GM23248 (cell line): ENCODE measurements around the gene PSAP. TPM values are rescaled to one million over a fixed set of nuclear protein-coding genes. Genes with fewer than 3 reads are reported as not detected.

Source experiments
- DNase-seq: peaks from one replicate; pipeline ENCODE4 v3.0.0-alpha.2; 2015
- H2AFZ ChIP-seq: fragments of 200-600 bp; sonication (generic); 2 replicates; pipeline ENCODE4 v1.6.1; 2016; ENCODE audit warnings: antibody characterized with exemption
- H3F3A ChIP-seq: fragments of 200-600 bp; sonication (generic); 2 replicates; pipeline ENCODE4 v1.6.1; 2016; ENCODE audit warnings: mild to moderate bottlenecking, antibody characterized with exemption, mixed run types; ENCODE audit not compliant: insufficient read depth
- H3K27ac ChIP-seq: fragments of 200-600 bp; sonication (generic); 2 replicates; pipeline ENCODE4 v1.5.1; 2016; ENCODE audit warnings: mild to moderate bottlenecking
- H3K27me3 ChIP-seq: fragments of 200-600 bp; sonication (generic); replicated peaks from 2 replicates; pipeline ENCODE4 v1.6.1; 2016; ENCODE audit warnings: mild to moderate bottlenecking; ENCODE audit not compliant: insufficient read depth
- H3K36me3 ChIP-seq: fragments of 200-600 bp; sonication (generic); 2 replicates; pipeline ENCODE4 v1.6.1; 2016; ENCODE audit warnings: low read depth, mild to moderate bottlenecking
- H3K4me1 ChIP-seq: fragments of 200-600 bp; sonication (generic); 2 replicates; pipeline ENCODE4 v1.6.1; 2016; ENCODE audit warnings: mild to moderate bottlenecking; ENCODE audit not compliant: insufficient read depth
- H3K4me2 ChIP-seq: fragments of 200-600 bp; sonication (generic); one replicate; pipeline ENCODE4 v1.6.1; 2016; ENCODE audit warnings: mild to moderate bottlenecking; ENCODE audit not compliant: unreplicated experiment
- H3K4me3 ChIP-seq: fragments of 200-600 bp; sonication (generic); 2 replicates; pipeline ENCODE4 v1.5.1; 2016; ENCODE audit warnings: mild to moderate bottlenecking
- H3K79me2 ChIP-seq: fragments of 200-600 bp; sonication (generic); 2 replicates; pipeline ENCODE4 v1.6.1; 2016; ENCODE audit warnings: mild to moderate bottlenecking; ENCODE audit not compliant: insufficient read depth
- H3K9ac ChIP-seq: fragments of 200-600 bp; sonication (generic); 2 replicates; pipeline ENCODE4 v1.6.1; 2016; ENCODE audit warnings: mild to moderate bottlenecking
- H3K9me2 ChIP-seq: fragments of 200-600 bp; sonication (generic); 2 replicates; pipeline ENCODE4 v1.6.1; 2016; ENCODE audit warnings: mixed run types, mild to moderate bottlenecking, moderate library complexity; ENCODE audit not compliant: insufficient read depth
- H3K9me3 ChIP-seq: fragments of 200-600 bp; sonication (generic); one replicate; pipeline ENCODE4 v1.6.1; 2017; ENCODE audit warnings: low read depth
- H4K20me1 ChIP-seq: fragments of 200-600 bp; sonication (generic); 2 replicates; pipeline ENCODE4 v1.6.0; 2016; ENCODE audit not compliant: insufficient read depth
- EZH2 ChIP-seq: fragments of 200-600 bp; sonication (generic); IDR thresholded peaks from 2 replicates; pipeline ENCODE4 v1.6.1; 2018; ENCODE audit warnings: antibody characterized with exemption, mild to moderate bottlenecking; ENCODE audit not compliant: insufficient read depth, poor library complexity, severe bottlenecking
- EZH2phosphoT487 ChIP-seq: fragments of 200-600 bp; sonication (generic); IDR thresholded peaks from 2 replicates; pipeline ENCODE4 v1.6.1; 2018; ENCODE audit warnings: antibody characterized with exemption, moderate library complexity, mild to moderate bottlenecking, low read depth; ENCODE audit not compliant: insufficient read depth
- WGBS, 2 experiments: methylation state at CpG; one replicate each; pipeline ENCODE4 v1.1.6; 2015 to 2017; ENCODE audit warnings: low lambda C conversion rate in 2 of 2, low coverage in 1 of 2; ENCODE audit errors: missing lambda C conversion rate in 2 of 2; 5-methylcytosine and 5-hydroxymethylcytosine counted together
- in situ Hi-C: fragments of 300-500 bp; cut with MboI; formaldehyde crosslinking; loops from 2 replicates; pipeline ENCODE4 v1.15.0; 2020
- polyA plus RNA-seq: library from polyadenylated mRNA; unstranded; fragments of >200 nt; fragmentation: Nextera tagmentation; extraction: Ambion mirVana; gene quantifications from 2 replicates; pipeline ENCODE4 v1.2.1, GENCODE V29; 2016
- total RNA-seq: library from RNA; depleted of rRNA; stranded (reverse); fragments of >200 nt; shearing (Covaris generic); gene quantifications from 2 replicates; pipeline ENCODE4 v1.2.3, GENCODE V29; 2014

Gene PSAP
- total and polyA plus RNA-seq, 2 experiments from 2014 or later = 715 to 1,142 TPM

DNA sequence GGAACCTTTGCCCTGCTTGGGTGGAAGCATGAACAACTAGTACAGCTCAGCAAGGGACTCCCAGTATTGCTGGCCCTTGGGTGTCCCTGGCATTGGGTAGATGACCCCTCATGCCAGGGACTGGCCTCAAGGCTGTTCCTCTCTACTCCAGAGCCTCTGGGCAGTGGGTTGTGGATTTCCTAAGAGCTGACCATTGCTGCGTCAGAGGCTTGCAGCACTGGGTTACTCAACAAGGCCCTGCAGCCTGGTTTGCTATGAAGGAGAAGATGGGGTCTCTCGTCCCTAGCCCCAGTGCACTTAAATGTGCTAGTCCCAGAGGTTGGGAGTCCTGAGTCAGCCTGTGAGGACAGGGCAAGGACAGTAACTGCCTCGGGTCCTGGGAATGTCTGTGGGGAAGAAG, 80.3 kb downstream of the PSAP start:
- WGBS, 2 experiments = 79 to 87% methylated on average over 3 of the region's 3 CpGs
- no peak for TF ChIP-seq EZH2
- peaks cover 32% of the 10 kb centered on the region; the same call in 1 of the 2 replicates for H3K79me2 ChIP-seq
- H3K4me1 ChIP-seq = peaks cover 59% of the 10 kb centered on the region
- peak overlapping the region; percentile 56; the same call in 1 of the 2 replicates for H3K27ac ChIP-seq
- no peaks in the 10 kb centered on the region for H4K20me1 ChIP-seq
- DNase-seq = peak; percentile 45
- no peak overlapping the region for H3K4me3 ChIP-seq
- H3K4me2 ChIP-seq = peak overlapping the region; percentile 2
- in situ Hi-C loops = no loop called here
- no peaks in the 10 kb centered on the region for H3K36me3 ChIP-seq
- no peaks in the 10 kb centered on the region for H3K9me3 ChIP-seq
- H3F3A ChIP-seq = peaks cover 37% of the 10 kb centered on the region
- H3K9me2 ChIP-seq = no peaks in the 10 kb centered on the region
- no peak overlapping the region for H3K9ac ChIP-seq
- no peak overlapping the region for H2AFZ ChIP-seq
- H3K27me3 ChIP-seq = no peaks in the 10 kb centered on the region

- no peaks in the 10 kb centered on the region for H3K9me2 ChIP-seq
- H3K27me3 ChIP-seq = no peaks in the 10 kb centered on the region
- H3K79me2 ChIP-seq = peaks cover 32% of the 10 kb centered on the region; the same call in 1 of the 2 replicates
- H3K4me1 ChIP-seq = peaks cover 64% of the 10 kb centered on the region
- no peak overlapping the region for H3K9ac ChIP-seq
- DNase-seq = peak; percentile 85
- peaks cover 37% of the 10 kb centered on the region for H3F3A ChIP-seq
- H3K4me2 ChIP-seq = peak overlapping the region; percentile 85
- no peak overlapping the region for H2AFZ ChIP-seq
- 69 to 73% methylated on average over 3 of the region's 3 CpGs for WGBS, 2 experiments
- H3K9me3 ChIP-seq = no peaks in the 10 kb centered on the region
- H4K20me1 ChIP-seq = no peaks in the 10 kb centered on the region
- no peak overlapping the region for H3K4me3 ChIP-seq
- no peaks in the 10 kb centered on the region for H3K36me3 ChIP-seq
- TF ChIP-seq EZH2 (no peak), EZH2phosphoT487 (no peak)
- in situ Hi-C loops = no loop called here
- H3K27ac ChIP-seq = peak overlapping the region; percentile 98
Observed at GRCh38 chr10:71770255-71770654, 80.8 kb downstream of the PSAP start.

- Histone ChIP-seq H2AFZ (peak overlapping the region; percentile 19; the same call in 1 of the 2 replicates), H3K9me2 (no peaks in the 10 kb centered on the region), H3F3A (peaks cover 39% of the 10 kb centered on the region), H3K9ac (peak overlapping the region; percentile 78), H3K4me2 (peak overlapping the region; percentile 85), H3K4me3 (peak overlapping the region; percentile 60), H3K36me3 (no peaks in the 10 kb centered on the region), H3K9me3 (no peaks in the 10 kb centered on the region), H4K20me1 (no peaks in the 10 kb centered on the region), H3K79me2 (peaks cover 35% of the 10 kb centered on the region; the same call in 1 of the 2 replicates), H3K27ac (peak overlapping the region; percentile 98), H3K27me3 (no peaks in the 10 kb centered on the region), H3K4me1 (peaks cover 73% of the 10 kb centered on the region)
- TF ChIP-seq EZH2 = no peak
- in situ Hi-C loops = no loop called here
- whole genome bisulfite sequencing, 2 experiments = 32 to 35% methylated on average over 5 of the region's 5 CpGs
- DNase-seq = peak; percentile 58
Observed at GRCh38 chr10:71769279-71769823, 81.7 kb downstream of the PSAP start.

DNA sequence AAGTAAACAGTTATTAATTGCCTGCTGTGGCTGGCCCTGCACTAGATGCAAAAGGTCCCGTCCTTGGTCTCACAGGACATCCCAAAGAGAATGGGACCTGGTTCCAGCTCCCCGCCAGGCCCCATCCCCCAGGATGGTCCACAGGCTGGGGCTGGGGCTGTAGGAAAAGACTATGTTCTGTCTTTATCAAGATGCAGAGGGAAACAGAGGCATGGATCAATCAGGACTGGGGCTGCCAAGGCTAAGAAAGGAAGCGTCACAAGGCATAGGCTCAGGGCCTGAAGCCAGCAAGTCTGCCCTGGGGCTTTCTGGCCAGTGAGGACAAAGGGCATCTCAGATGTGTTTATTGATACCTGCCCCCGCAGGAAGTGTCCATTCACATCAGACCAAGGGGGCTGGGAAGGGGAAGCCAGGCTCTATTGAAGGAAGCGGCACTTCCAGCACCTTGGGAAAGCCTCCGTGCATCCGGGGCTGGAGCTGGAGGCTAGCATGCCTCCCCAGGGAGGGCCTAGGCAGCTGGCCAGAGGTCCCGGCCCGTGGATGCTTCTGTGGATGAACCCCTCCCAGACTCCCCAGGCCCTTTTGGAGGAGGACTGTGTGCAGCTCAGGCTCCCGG, 83.5 kb downstream of the PSAP start:
- H3K4me3 ChIP-seq = peak overlapping the region; percentile 23; the same call in 1 of the 2 replicates
- H4K20me1 ChIP-seq = no peaks in the 10 kb centered on the region
- peaks cover 32% of the 10 kb centered on the region; the same call in 1 of the 2 replicates for H3K79me2 ChIP-seq
- H3F3A ChIP-seq = peaks cover 57% of the 10 kb centered on the region
- TF ChIP-seq EZH2phosphoT487 = no peak
- TF ChIP-seq EZH2 = no peak
- peaks cover 89% of the 10 kb centered on the region for H3K4me1 ChIP-seq
- peak overlapping the region; percentile 98 for H3K27ac ChIP-seq
- H3K27me3 ChIP-seq = no peaks in the 10 kb centered on the region
- H3K9me3 ChIP-seq = no peaks in the 10 kb centered on the region
- H3K9me2 ChIP-seq = no peaks in the 10 kb centered on the region
- DNase-seq = peak; percentile 54
- peak overlapping the region; percentile 80 for H3K9ac ChIP-seq
- H3K4me2 ChIP-seq = peak overlapping the region; percentile 70
- H2AFZ ChIP-seq = no peak overlapping the region
- 21% methylated on average over 10 of the region's 10 CpGs for WGBS, 2 experiments
- H3K36me3 ChIP-seq = no peaks in the 10 kb centered on the region
- in situ Hi-C loops = no loop called here
